Activated T-helper 17 cell treated with anti-CD3 and anti-CD28 coated beads, Interleukin-2, amount 50 U/mL, for 72 hours (primary cell): ENCODE results near the gene KLHL41. TPM values are rescaled to one million over a fixed set of nuclear protein-coding genes. Genes with fewer than 3 reads are reported as not detected.

Source experiments
- ATAC-seq: fragments of 150-1000 bp; cut with Tn5 transposase; replicated peaks from 2 replicates; pipeline ENCODE4 v1.10.0; 2021; ENCODE audit warnings: mild to moderate bottlenecking, moderate library complexity
- H3K27ac Mint-ChIP-seq: one replicate; pipeline ENCODE4 v1.8.0; 2022; ENCODE audit warnings: mixed read lengths
- H3K27me3 Mint-ChIP-seq: one replicate; pipeline ENCODE4 v1.8.0; 2022; ENCODE audit warnings: mixed read lengths
- H3K36me3 Mint-ChIP-seq: one replicate; pipeline ENCODE4 v1.8.0; 2022; ENCODE audit warnings: low read depth, mild to moderate bottlenecking, mixed read lengths
- H3K4me1 Mint-ChIP-seq: one replicate; pipeline ENCODE4 v1.8.0; 2022; ENCODE audit warnings: mixed read lengths
- H3K4me3 Mint-ChIP-seq: one replicate; pipeline ENCODE4 v1.8.0; 2022; ENCODE audit warnings: mild to moderate bottlenecking, mixed read lengths
- H3K9me3 Mint-ChIP-seq: one replicate; pipeline ENCODE4 v1.8.0; 2022; ENCODE audit warnings: mixed read lengths
- total RNA-seq, 2 donors: library from RNA; stranded (reverse); gene quantifications; one replicate each; pipeline ENCODE4 v1.2.3, GENCODE V29; 2022

Gene KLHL41
- not detected for total RNA-seq

DNA sequence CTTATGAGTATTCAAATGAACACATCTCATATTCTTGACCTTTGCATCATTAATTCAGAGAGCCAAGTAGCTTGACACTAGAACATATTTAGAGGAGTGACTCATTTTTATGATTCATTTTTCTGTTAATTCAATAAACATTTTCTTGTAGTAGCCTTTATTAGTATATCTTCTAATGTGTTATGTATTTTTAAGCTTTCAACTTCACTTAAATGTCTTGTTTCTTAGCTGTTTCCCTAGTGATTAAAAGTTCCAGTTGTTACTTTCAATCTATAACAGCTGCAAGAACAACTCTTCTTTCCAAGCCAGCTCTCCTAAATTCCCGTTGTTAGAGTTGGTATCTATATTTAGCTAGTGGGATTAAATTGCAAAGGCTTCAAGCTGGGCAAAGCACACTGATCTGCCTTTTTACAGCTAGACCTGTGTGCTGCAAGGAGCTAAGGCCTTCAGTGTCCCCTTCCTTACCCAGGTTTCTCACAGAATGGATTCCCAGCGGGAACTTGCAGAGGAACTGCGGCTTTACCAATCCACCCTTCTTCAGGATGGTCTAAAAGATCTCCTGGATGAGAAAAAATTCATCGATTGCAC lies at the start of gene KLHL41:
Gene KLHL41 (plus strand): TSS at position 405 of the 588 bp plus-strand sequence. CDS start 77 bp downstream, at position 482.
- H3K9me3 Mint-ChIP-seq: no peaks in the 10 kb centered on the region
- H3K36me3 Mint-ChIP-seq: no peaks in the 10 kb centered on the region
- no peak within 1 kb of the TSS for H3K27ac Mint-ChIP-seq
- no peak within 1 kb of the TSS for H3K4me3 Mint-ChIP-seq
- H3K27me3 Mint-ChIP-seq: no peaks in the 10 kb centered on the region
- no peaks in the 10 kb centered on the region for H3K4me1 Mint-ChIP-seq
- ATAC-seq: no peak

DNA sequence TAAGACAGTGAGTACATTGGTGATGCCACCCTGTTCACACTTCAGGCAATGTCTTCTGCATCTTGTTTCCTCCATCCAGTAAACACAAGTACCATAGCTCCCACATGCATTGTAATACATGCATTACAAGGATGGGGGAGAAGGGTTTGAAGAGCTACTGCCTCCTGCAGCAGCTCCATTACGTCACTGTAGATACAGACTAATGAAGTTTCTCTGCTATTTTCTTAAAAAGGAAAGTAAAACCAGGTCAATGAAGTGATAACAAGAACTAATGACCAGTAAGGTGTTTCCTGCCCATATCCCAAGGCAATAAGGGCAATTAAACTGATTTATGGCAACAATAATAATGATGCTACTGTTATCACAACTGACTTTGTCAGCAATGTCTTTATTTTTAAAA lies 48.4 kb upstream of the KLHL41 start:
- Mint-ChIP-seq H3K9me3 (no peaks in the 10 kb centered on the region), H3K27ac (no peak overlapping the region), H3K36me3 (peaks cover 6% of the 10 kb centered on the region), H3K4me3 (no peak overlapping the region), H3K27me3 (no peaks in the 10 kb centered on the region), H3K4me1 (peaks cover 5% of the 10 kb centered on the region)
- no peak for ATAC-seq

DNA sequence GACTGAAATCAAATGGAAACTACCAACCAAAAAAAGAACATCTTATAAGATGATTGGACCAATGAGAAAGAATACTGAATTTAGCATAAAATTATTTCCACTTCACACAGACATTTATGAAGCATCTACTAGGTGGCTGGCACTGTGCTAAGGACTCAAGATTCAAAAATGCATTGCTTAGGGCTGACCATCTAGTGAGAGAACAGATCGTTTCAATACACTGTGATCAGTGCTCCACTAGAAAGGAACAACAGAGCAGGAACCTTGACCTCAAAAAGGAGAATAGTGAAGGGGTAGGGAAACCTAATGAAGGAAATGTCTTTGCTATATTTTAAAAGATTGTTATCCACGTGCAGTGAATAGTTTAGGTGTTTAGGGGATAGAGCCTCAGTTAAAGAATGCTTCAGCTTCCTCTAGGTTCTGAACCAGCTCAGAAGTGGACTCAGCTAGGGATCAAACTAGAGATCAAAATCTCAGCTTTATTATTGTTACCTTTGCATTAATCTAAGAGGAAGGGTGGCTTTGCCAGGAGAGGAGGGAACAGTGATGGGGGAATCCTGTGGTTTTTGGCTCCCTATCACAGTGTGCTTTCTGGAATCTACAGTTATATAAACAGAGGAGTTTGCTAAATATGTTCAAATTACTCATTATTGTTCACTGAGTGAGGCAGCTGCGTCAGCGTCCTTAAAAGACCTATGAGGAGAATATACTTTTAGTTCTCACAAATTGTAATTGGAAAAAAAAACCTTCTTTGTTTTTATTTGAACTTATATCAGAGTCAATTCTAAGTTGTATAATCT lies 46.4 kb upstream of the KLHL41 start:
- no peak for ATAC-seq
- Mint-ChIP-seq H3K36me3 (peaks cover 6% of the 10 kb centered on the region), H3K4me3 (no peak overlapping the region), H3K27ac (no peak overlapping the region), H3K4me1 (peaks cover 5% of the 10 kb centered on the region), H3K9me3 (no peaks in the 10 kb centered on the region), H3K27me3 (no peaks in the 10 kb centered on the region)

DNA sequence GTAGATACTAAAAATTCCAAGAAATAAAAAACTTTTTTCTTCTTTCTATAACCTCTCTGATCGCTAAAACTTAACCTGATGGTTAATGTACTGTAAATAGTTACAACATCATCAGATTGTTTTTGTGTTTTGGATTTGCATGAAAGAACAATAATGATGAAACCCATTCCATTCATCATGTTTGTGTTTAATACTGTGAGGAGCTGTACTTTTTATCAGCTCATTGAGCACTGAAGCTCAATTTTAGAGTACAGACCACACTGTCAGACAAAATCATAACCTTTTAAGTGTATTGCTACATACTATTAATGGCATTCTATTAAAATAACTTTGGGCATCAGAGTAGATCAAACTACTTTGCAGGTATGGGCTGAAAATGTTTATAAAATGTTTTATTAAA lies 45.0 kb upstream of the KLHL41 start:
- Mint-ChIP-seq H3K9me3 (no peaks in the 10 kb centered on the region), H3K27me3 (no peaks in the 10 kb centered on the region), H3K36me3 (peaks cover 6% of the 10 kb centered on the region), H3K4me3 (no peak overlapping the region), H3K4me1 (peaks cover 5% of the 10 kb centered on the region), H3K27ac (peak overlapping the region; percentile 65)
- ATAC-seq: peak; percentile 19

DNA sequence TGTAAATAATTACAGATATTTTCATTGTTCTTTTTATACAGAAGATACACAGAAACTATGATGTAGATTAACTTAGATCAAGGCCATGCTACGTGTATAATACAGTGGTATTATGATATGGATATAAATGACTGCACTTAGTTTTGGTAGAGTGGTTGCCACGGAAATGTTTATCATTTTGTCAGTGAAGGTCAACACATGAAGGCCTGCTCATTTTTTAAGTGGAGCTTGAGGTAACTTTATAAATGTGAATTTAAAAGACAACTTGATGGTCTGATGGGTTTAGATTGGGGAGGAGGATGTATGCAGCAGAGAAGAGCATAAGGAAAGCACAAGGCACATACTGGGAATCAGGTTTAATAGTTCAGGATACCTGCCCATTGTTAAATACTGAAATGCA lies 44.6 kb upstream of the KLHL41 start:
- peak; percentile 79 for ATAC-seq
- Mint-ChIP-seq H3K4me3 (no peak overlapping the region), H3K4me1 (peaks cover 5% of the 10 kb centered on the region), H3K36me3 (peaks cover 6% of the 10 kb centered on the region), H3K27me3 (no peaks in the 10 kb centered on the region), H3K9me3 (no peaks in the 10 kb centered on the region), H3K27ac (peak overlapping the region; percentile 65)

DNA sequence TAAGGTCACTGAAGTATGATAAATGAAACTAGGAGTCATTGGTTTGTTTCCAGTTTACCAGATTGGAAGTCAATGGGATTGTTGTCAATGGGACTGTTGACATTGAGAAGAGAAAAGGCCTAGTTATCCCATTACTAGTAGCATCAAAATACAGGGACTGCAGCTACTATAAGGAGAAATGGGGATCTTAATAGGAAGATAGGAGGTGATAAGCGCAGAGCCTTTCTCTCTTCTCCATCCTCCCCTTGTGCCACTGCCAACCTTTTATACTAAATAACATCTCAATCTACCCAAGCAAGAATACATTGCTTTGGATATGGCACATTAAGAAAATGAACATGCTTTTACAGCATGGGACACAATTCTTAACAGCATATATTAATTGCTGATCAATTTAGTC lies 40.7 kb upstream of the KLHL41 start:
- Mint-ChIP-seq H3K9me3 (no peaks in the 10 kb centered on the region), H3K4me3 (no peak overlapping the region), H3K36me3 (peaks cover 6% of the 10 kb centered on the region), H3K27ac (no peak overlapping the region), H3K27me3 (no peaks in the 10 kb centered on the region), H3K4me1 (peaks cover 5% of the 10 kb centered on the region)
- ATAC-seq: peak; percentile 31

DNA sequence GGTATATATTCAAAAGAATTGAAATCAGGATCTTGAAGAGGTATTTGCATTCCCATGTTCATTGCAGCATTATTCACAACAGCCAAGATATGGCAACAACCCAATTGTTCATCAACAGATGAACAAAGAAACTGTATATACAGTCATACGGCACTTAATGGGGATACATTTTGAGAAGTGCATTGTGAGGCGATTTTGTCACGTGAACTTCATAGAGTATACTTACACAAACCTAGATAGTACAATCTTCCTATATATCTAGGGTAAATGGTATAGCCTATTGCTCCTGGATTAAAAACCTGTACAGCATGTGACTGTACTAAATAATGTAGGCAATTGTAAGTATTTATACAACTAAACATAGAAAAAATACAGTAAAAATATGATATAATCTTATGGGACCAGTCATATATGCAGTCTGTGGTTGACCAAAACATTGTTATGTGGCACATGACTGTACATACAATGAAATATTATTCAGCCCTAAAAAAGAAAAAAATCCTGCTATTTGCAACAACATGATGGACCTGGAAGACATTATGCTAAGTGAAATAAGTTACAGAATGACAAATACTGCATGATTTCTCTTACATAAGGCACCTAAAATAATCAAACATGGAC lies 39.4 kb upstream of the KLHL41 start:
- H3K9me3 Mint-ChIP-seq: no peaks in the 10 kb centered on the region
- H3K36me3 Mint-ChIP-seq: peaks cover 1% of the 10 kb centered on the region
- H3K4me3 Mint-ChIP-seq: no peak overlapping the region
- peaks cover 2% of the 10 kb centered on the region for H3K4me1 Mint-ChIP-seq
- ATAC-seq: peak; percentile 52
- H3K27me3 Mint-ChIP-seq: no peaks in the 10 kb centered on the region
- no peak overlapping the region for H3K27ac Mint-ChIP-seq

DNA sequence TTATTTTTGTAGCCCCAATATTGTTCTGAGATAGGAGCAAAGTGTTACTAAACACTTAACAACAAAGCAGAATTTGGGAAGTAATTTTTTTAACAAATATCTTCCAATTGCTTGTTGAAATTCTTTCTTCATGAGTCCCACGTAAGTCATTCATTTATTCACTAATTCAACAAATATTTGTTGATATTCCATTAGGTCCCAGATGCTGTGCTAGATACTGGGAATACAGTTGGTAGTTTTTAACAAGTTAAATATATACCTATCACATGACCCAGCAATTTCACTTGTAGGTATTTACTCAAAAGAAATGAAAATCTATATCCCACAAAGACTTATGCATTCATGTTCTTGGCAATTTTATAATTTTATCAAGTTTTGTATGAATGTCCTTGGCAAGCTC lies 37.3 kb upstream of the KLHL41 start:
- H3K9me3 Mint-ChIP-seq: no peaks in the 10 kb centered on the region
- no peaks in the 10 kb centered on the region for H3K4me1 Mint-ChIP-seq
- no peaks in the 10 kb centered on the region for H3K36me3 Mint-ChIP-seq
- H3K4me3 Mint-ChIP-seq: no peak overlapping the region
- H3K27ac Mint-ChIP-seq: no peak overlapping the region
- no peak for ATAC-seq
- H3K27me3 Mint-ChIP-seq: no peaks in the 10 kb centered on the region

DNA sequence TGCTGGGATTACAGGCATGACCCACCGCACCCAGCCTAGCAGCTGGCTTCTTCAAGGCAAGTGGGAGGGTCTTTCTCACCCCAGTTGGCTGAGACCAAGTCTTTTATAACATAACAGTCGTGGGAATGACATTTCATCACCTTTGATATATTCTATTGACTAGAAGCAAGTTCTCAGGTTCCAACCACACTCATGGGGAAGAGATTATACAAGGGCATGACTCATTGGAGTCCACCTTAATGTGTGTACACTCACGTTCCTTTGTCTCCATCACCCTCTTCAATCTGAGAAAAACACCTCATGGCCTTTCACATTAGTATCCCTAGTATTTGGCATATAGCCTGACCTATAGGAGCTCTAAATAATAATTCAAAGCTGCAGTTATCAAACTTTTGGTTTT lies 33.0 kb upstream of the KLHL41 start:
- H3K4me1 Mint-ChIP-seq: no peaks in the 10 kb centered on the region
- H3K27me3 Mint-ChIP-seq: no peaks in the 10 kb centered on the region
- no peak overlapping the region for H3K27ac Mint-ChIP-seq
- H3K9me3 Mint-ChIP-seq: no peaks in the 10 kb centered on the region
- no peaks in the 10 kb centered on the region for H3K36me3 Mint-ChIP-seq
- H3K4me3 Mint-ChIP-seq: no peak overlapping the region
- no peak for ATAC-seq

DNA sequence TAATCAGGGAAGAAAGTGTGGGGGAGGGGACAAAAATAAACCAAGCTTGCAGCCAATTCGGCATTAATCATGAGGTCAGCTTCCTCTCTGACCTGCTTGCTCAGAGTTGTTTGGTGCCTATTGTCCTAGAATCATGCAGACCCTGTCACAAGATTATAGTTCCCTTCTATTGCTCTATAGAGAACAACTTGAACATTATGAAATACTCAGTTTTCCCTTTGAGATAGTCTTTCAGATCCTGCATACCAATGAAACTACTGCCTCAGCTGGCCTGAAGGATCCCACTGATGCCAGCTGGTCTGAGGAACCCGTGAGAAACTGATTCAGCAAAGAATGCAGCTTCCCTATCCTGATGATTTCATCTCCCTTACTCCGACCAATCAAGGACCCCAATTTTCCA lies 31.2 kb upstream of the KLHL41 start:
- Mint-ChIP-seq H3K36me3 (no peaks in the 10 kb centered on the region), H3K4me1 (no peaks in the 10 kb centered on the region), H3K4me3 (peak overlapping the region; percentile 84), H3K27me3 (no peaks in the 10 kb centered on the region), H3K27ac (no peak overlapping the region), H3K9me3 (no peaks in the 10 kb centered on the region)
- ATAC-seq: no peak

DNA sequence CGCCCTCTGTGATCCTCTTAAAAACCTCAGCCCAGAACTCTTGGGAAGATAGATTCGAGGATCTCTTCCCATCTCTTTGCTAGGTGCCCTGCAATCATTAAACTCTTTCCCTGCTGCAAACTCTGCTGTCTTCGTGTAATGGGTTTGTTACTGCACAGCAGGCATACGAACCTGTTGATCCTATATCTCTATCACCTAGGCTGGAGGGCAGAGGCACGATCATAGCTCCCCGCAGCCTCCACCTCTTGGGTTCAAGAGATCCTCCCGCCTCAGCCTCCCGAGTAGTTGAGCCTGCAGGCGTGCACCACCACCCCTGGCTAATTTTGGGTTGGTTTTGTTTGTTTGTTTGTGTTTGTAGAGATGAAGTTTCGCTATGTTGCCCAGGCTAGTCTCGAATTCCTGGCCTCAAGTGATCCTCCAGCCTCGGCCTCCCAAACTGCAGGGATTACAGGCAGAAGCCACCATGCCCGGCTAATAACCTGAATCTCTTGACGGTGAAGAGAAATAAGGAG lies 30.7 kb upstream of the KLHL41 start:
- peak overlapping the region; percentile 66 for H3K27ac Mint-ChIP-seq
- H3K4me3 Mint-ChIP-seq: peak overlapping the region; percentile 84
- H3K9me3 Mint-ChIP-seq: no peaks in the 10 kb centered on the region
- no peaks in the 10 kb centered on the region for H3K27me3 Mint-ChIP-seq
- H3K4me1 Mint-ChIP-seq: no peaks in the 10 kb centered on the region
- no peak for ATAC-seq
- no peaks in the 10 kb centered on the region for H3K36me3 Mint-ChIP-seq

DNA sequence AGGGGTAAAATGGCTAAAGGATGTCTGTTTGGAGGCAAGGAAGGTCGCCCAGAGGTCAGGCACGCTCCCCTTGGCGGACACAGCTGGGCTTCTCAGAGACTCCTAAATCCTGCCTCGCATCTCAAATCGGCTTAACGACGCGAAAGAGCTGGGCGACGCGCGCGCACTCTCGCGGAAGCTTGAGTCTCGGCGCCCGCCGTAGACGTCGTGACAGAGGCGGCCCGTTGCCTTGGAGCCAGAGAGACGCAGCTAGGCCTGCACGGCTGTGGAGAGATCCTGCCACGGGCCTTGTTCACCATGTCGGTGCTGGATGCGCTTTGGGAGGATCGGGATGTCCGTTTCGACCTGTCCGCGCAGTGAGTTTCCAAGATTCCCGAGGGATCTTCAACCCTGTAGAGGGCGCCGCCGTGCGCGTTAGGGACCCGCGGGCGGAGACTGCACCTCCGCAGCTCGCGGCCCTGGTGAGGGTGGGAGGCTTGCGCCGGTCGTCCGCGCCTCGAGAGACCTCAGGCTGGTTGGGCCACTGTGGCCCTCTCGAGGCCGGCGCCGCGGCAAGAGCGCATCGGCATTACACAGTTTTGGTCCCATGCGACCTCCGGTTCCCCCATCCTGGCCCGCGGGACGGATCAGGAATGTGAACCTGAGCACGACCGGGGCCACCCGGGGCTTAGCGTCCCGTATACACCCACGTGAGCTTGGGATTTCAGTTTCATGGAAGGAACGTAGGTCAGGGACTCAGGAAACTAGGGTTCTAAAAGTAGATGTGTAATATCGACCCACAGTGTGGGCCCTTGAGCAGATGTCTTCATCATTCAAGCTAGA lies 30.0 kb upstream of the KLHL41 start, which contains the start of gene BBS5:
Gene BBS5 (plus strand): TSS at position 238 of the 822 bp plus-strand sequence. CDS start 60 bp downstream, at position 298.
- Mint-ChIP-seq H3K4me3 (peak within 1 kb of the TSS; percentile 84), H3K27ac (peak within 1 kb of the TSS; percentile 66), H3K9me3 (no peaks in the 10 kb centered on the region), H3K36me3 (no peaks in the 10 kb centered on the region), H3K4me1 (no peaks in the 10 kb centered on the region), H3K27me3 (no peaks in the 10 kb centered on the region)
- ATAC-seq: peak; percentile 96

DNA sequence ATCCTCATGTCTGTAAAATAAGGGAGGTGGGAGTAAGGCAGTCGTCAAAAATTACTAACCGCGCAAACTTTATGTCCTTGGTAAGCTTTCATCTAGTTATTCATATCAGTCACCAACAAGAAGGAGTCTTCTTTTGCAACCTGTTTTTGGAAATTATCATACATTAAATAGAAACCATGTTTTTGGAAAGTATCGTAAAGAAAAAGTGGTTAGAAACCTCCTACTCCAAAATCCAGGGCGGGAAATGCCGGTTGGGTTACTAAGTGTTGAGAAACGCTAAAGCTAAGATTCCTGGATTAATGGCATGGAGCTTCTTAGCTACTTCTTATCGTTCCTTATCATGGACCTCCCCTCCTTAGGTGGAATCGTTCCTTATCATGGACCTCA lies 29.4 kb upstream of the KLHL41 start:
- H3K9me3 Mint-ChIP-seq: no peaks in the 10 kb centered on the region
- no peaks in the 10 kb centered on the region for H3K27me3 Mint-ChIP-seq
- H3K4me3 Mint-ChIP-seq: peak overlapping the region; percentile 84
- ATAC-seq: no peak
- peak overlapping the region; percentile 66 for H3K27ac Mint-ChIP-seq
- H3K36me3 Mint-ChIP-seq: no peaks in the 10 kb centered on the region
- H3K4me1 Mint-ChIP-seq: no peaks in the 10 kb centered on the region

DNA sequence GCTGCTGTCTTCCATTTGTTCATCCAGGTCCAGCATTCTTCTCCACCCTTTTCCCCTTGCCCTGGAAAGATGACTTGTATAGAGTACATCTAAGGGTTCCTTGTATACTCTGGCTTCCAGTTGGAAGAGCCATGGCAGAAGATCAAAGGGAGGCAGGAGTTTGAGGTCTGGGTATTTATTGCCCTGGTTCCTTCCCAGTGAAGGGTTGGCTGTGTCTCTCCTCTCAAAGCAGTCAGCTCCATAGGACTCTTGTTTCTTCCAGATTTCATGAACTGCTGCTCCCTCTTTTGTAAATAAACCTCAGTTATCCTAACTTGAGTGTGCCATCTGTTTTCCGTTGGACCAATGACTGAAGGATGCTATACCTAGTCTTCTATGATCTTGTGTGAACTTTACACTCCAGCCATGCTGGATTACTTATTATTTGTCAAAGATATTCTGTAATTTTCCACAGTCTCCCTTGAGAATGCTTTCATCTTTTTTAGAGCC lies 23.8 kb upstream of the KLHL41 start:
- Mint-ChIP-seq H3K9me3 (no peaks in the 10 kb centered on the region), H3K4me1 (no peaks in the 10 kb centered on the region), H3K4me3 (no peak overlapping the region), H3K27ac (no peak overlapping the region), H3K27me3 (no peaks in the 10 kb centered on the region), H3K36me3 (no peaks in the 10 kb centered on the region)
- no peak for ATAC-seq
